ENCODE data around the gene VIP.

The VIP gene

DNA sequence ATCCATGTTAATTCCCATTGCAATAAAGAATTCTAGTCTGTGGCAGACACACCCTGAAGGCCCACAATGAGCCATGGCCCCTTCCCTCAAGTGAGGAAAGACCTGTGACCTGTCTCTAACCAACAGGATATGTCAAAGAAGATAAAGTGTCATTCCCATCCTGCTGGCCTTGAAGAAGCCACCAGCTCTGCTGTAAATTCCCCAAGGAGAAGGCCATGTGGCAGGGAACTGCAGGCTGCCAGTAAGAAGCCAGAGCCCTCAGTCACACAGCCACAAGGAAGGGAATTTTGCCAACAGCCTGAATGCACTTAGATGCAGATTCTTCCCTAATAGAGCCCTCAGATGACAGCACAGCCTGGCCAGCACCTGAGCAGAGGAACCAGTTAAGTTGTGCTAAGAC is 24.8 kb downstream of the VIP start:
- no peak overlapping the region for H3K9ac ChIP-seq (ENCODE audit: low read depth, low read length)
- no peaks in the 10 kb centered on the region for H4K20me1 ChIP-seq (ENCODE audit: insufficient read depth, low read length)
- no peak overlapping the region for H2AFZ ChIP-seq (ENCODE audit: low read depth, low read length)
- DNase-seq: no peak
- no peaks in the 10 kb centered on the region for H3K79me2 ChIP-seq (ENCODE audit: insufficient read depth, low read length)
- TF ChIP-seq, protein P1, sequence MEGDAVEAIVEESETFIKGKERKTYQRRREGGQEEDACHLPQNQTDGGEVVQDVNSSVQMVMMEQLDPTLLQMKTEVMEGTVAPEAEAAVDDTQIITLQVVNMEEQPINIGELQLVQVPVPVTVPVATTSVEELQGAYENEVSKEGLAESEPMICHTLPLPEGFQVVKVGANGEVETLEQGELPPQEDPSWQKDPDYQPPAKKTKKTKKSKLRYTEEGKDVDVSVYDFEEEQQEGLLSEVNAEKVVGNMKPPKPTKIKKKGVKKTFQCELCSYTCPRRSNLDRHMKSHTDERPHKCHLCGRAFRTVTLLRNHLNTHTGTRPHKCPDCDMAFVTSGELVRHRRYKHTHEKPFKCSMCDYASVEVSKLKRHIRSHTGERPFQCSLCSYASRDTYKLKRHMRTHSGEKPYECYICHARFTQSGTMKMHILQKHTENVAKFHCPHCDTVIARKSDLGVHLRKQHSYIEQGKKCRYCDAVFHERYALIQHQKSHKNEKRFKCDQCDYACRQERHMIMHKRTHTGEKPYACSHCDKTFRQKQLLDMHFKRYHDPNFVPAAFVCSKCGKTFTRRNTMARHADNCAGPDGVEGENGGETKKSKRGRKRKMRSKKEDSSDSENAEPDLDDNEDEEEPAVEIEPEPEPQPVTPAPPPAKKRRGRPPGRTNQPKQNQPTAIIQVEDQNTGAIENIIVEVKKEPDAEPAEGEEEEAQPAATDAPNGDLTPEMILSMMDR (IDR thresholded peaks at IDR 0.05; ENCODE audit: borderline replicate concordance, extremely low read depth, low read length, poor library complexity, severe bottlenecking): no peak
- no peak for TF ChIP-seq EZH2 (IDR thresholded peaks at IDR 0.05; ENCODE audit: borderline replicate concordance, low read depth, low read length, severe bottlenecking)
- H3K27ac ChIP-seq (ENCODE audit: low read length): no peak overlapping the region
- ATAC-seq (ENCODE audit: insufficient read depth, low read depth): no peak
- H3K4me1 ChIP-seq (ENCODE audit: insufficient read depth, low read length): no peaks in the 10 kb centered on the region
- no peak overlapping the region for H3K4me2 ChIP-seq (ENCODE audit: insufficient read depth, low read length)
- H3K4me3 ChIP-seq (ENCODE audit: low read depth in 1 of 2, low read length in 2 of 2): no peak overlapping the region
- H3K36me3 ChIP-seq (ENCODE audit: insufficient read depth, low read length): no peaks in the 10 kb centered on the region
- H3K27me3 ChIP-seq (ENCODE audit: insufficient read depth, low read length, poor library complexity): no peaks in the 10 kb centered on the region
- no peaks in the 10 kb centered on the region for H3K9me3 ChIP-seq (ENCODE audit: insufficient read depth, low read length, severe bottlenecking)

DNA sequence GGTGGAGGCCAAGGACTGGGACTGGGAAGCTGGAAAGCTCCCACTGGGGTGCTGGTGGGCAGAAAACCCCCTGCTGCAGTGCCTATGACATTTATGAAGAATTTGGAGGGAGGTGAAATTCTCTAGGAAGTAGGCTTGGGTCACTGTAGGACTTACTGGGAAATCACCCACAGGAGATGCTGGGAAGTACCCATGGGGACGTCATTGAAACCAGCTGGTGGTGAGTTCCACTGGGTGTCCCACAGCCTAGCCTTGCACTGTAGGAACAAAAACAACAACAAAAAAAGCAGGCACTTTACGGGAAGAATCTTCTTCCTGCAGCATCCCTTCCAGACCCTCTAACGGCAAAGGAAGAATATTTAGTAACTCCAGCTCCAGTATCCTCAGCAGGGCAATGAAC is 26.2 kb downstream of the VIP start:
- Histone ChIP-seq H3K79me2 (ENCODE audit: insufficient read depth, low read length) (no peaks in the 10 kb centered on the region), H4K20me1 (ENCODE audit: insufficient read depth, low read length) (no peaks in the 10 kb centered on the region), H3K27me3 (ENCODE audit: insufficient read depth, low read length, poor library complexity) (no peaks in the 10 kb centered on the region), H3K9me3 (ENCODE audit: insufficient read depth, low read length, severe bottlenecking) (no peaks in the 10 kb centered on the region), H3K4me2 (ENCODE audit: insufficient read depth, low read length) (no peak overlapping the region), H3K27ac (ENCODE audit: low read length) (no peak overlapping the region), H3K4me3 (ENCODE audit: low read depth in 1 of 2, low read length in 2 of 2) (no peak overlapping the region), H3K4me1 (ENCODE audit: insufficient read depth, low read length) (no peaks in the 10 kb centered on the region), H3K9ac (ENCODE audit: low read depth, low read length) (no peak overlapping the region), H2AFZ (ENCODE audit: low read depth, low read length) (no peak overlapping the region), H3K36me3 (ENCODE audit: insufficient read depth, low read length) (no peaks in the 10 kb centered on the region)
- no peak for DNase-seq
- TF ChIP-seq, protein P1 (IDR thresholded peaks at IDR 0.05; ENCODE audit: borderline replicate concordance, extremely low read depth, low read length, poor library complexity, severe bottlenecking): no peak
- no peak for TF ChIP-seq EZH2 (IDR thresholded peaks at IDR 0.05; ENCODE audit: borderline replicate concordance, low read depth, low read length, severe bottlenecking)
- no peak for ATAC-seq (ENCODE audit: insufficient read depth, low read depth)

DNA sequence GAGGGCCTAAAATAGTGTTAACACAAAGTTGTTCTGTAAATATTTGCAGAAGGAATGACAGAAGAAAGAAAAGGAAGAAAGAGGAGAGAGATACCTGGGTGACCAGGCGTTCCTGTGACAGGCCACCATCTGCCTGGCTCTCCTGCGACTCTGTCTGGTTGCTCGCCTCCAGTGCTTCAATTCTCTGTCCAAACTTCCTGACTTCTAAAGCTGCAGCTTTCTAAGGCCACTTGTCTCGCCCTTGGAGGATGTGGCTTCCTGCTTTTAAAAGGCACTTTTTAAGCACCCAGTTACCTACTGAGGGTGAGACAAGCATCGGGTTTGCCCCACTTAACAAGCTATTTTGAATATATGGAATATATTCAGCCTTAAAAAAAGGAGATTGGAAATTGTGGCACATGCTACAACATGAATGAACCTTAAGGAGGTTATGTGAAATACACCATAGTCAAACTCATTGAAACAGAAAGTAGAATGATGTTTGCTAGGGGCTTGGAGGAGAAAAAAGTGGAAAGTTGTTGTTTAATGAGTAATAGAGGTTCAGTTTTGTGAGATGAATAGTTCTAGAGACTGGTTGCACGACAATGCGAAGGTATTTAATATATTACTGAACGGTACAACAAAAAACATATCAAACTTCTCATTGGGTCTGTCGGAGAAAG is 32.8 kb downstream of the VIP start:
- no peak for ATAC-seq (ENCODE audit: insufficient read depth, low read depth)
- Histone ChIP-seq H3K9me3 (ENCODE audit: insufficient read depth, low read length, severe bottlenecking) (no peaks in the 10 kb centered on the region), H4K20me1 (ENCODE audit: insufficient read depth, low read length) (no peaks in the 10 kb centered on the region), H3K27me3 (ENCODE audit: insufficient read depth, low read length, poor library complexity) (no peaks in the 10 kb centered on the region), H3K4me1 (ENCODE audit: insufficient read depth, low read length) (no peaks in the 10 kb centered on the region), H3K79me2 (ENCODE audit: insufficient read depth, low read length) (no peaks in the 10 kb centered on the region), H3K27ac (ENCODE audit: low read length) (no peak overlapping the region), H3K4me2 (ENCODE audit: insufficient read depth, low read length) (no peak overlapping the region), H3K36me3 (ENCODE audit: insufficient read depth, low read length) (no peaks in the 10 kb centered on the region), H3K9ac (ENCODE audit: low read depth, low read length) (no peak overlapping the region), H3K4me3 (ENCODE audit: low read depth in 1 of 2, low read length in 2 of 2) (no peak overlapping the region), H2AFZ (ENCODE audit: low read depth, low read length) (no peak overlapping the region)
- TF ChIP-seq, protein P1 (IDR thresholded peaks at IDR 0.05; ENCODE audit: borderline replicate concordance, extremely low read depth, low read length, poor library complexity, severe bottlenecking): no peak
- no peak for TF ChIP-seq EZH2 (IDR thresholded peaks at IDR 0.05; ENCODE audit: borderline replicate concordance, low read depth, low read length, severe bottlenecking)
- no peak for DNase-seq
